Skeletal muscle tissue (tissue), 4 donors: ENCODE data around the gene NFYC. TPM values are rescaled to one million over a fixed set of nuclear protein-coding genes. Genes with fewer than 3 reads are reported as not detected.
"Not testable (repeated sequence)": the region's sequence is repeated elsewhere in the genome, so short reads cannot be mapped to it uniquely, and the experiment has no call there.

Experiments used
- H3K27ac ChIP-seq: one replicate; pipeline ENCODE4 v1.7.0; 2013; ENCODE audit warnings: mild to moderate bottlenecking, low read depth, low read length, inconsistent platforms
- H3K27me3 ChIP-seq, 3 donors: one replicate each; pipeline ENCODE4 v1.7.0; 2013; ENCODE audit warnings: low read length in 3 of 3; ENCODE audit not compliant: control insufficient read depth in 3 of 3, insufficient read depth in 3 of 3
- H3K36me3 ChIP-seq, 3 donors: one replicate each; pipeline ENCODE4 v1.7.0; 2013; ENCODE audit warnings: low read length in 3 of 3; ENCODE audit not compliant: control insufficient read depth in 3 of 3, insufficient read depth in 3 of 3
- H3K4me1 ChIP-seq, 3 donors: one replicate each; pipeline ENCODE4 v1.7.0; 2013; ENCODE audit warnings: low read length in 3 of 3, mild to moderate bottlenecking in 3 of 3; ENCODE audit not compliant: control insufficient read depth in 3 of 3, insufficient read depth in 3 of 3
- H3K4me3 ChIP-seq, 3 donors: one replicate each; pipeline ENCODE4 v1.7.0; 2013; ENCODE audit warnings: low read length in 3 of 3
- H3K9ac ChIP-seq, 3 donors: one replicate each; pipeline ENCODE4 v1.7.0; 2013; ENCODE audit warnings: low read length in 3 of 3, mild to moderate bottlenecking in 3 of 3, moderate library complexity in 2 of 3, low read depth in 1 of 3
- H3K9me3 ChIP-seq, 3 donors: one replicate each; pipeline ENCODE4 v1.7.0; 2013; ENCODE audit warnings: low read length in 3 of 3; ENCODE audit not compliant: control insufficient read depth in 3 of 3
- total RNA-seq: library from RNA; depleted of rRNA; stranded (reverse); fragments of >200 nt; gene quantifications from one replicate; pipeline ENCODE4 v1.2.3, GENCODE V29; 2014
- donor health status: Osteomylitis.

Gene NFYC
- total RNA-seq, 1 donor from 2014 or later = 28.2 TPM

- not testable (repeated sequence) for H3K27ac ChIP-seq, H3K4me3 ChIP-seq, H3K9me3 ChIP-seq, H3K27me3 ChIP-seq, H3K9ac ChIP-seq, H3K36me3 ChIP-seq
- peaks cover 10 to 33% (median 17%) of the 10 kb centered on the region in 3 donors for H3K4me1 ChIP-seq
Measured at GRCh38 chr1:40702810-40703209, 11.3 kb downstream of the NFYC start.

- Histone ChIP-seq H3K4me3 (no peak overlapping the region), H3K27me3 (no peaks in the 10 kb centered on the region), H3K9ac (no peak overlapping the region), H3K4me1 (peaks cover 13 to 34% (median 19%) of the 10 kb centered on the region in 3 donors), H3K27ac (no peak overlapping the region), H3K36me3 (no peaks in the 10 kb centered on the region), H3K9me3 (no peaks in the 10 kb centered on the region)
Measured at GRCh38 chr1:40703316-40703715, 11.8 kb downstream of the NFYC start.

- H3K27ac ChIP-seq = no peak overlapping the region
Measured at GRCh38 chr1:40704817-40705733, 13.6 kb downstream of the NFYC start.

GRCh38 chr1:40706626-40707025 lies 15.1 kb downstream of the NFYC start:
- Histone ChIP-seq H3K36me3 (no peaks in the 10 kb centered on the region), H3K9me3 (no peaks in the 10 kb centered on the region), H3K9ac (no peak overlapping the region), H3K4me3 (no peak overlapping the region), H3K27ac (no peak overlapping the region), H3K4me1 (peaks cover 18 to 38% (median 31%) of the 10 kb centered on the region in 3 donors), H3K27me3 (no peaks in the 10 kb centered on the region)

More at GRCh38 chr1:40704817-40705733, 13.6 kb downstream of the NFYC start:
- no peak overlapping the region for H3K9ac ChIP-seq
- no peaks in the 10 kb centered on the region for H3K36me3 ChIP-seq
- no peaks in the 10 kb centered on the region for H3K9me3 ChIP-seq
- H3K4me1 ChIP-seq = peaks cover 14 to 30% (median 27%) of the 10 kb centered on the region in 3 donors
- H3K27me3 ChIP-seq = no peaks in the 10 kb centered on the region
- no peak overlapping the region for H3K4me3 ChIP-seq

- Histone ChIP-seq H3K27ac (peak overlapping the region; percentile 93), H3K4me3 (peak overlapping the region; percentile 79 to 95 (median 84)), H3K9ac (peak overlapping the region; percentile 66 to 91 (median 89)), H3K27me3 (no peaks in the 10 kb centered on the region), H3K9me3 (no peaks in the 10 kb centered on the region), H3K36me3 (no peaks in the 10 kb centered on the region), H3K4me1 (peaks cover 27 to 51% (median 35%) of the 10 kb centered on the region in 3 donors)
Measured at GRCh38 chr1:40708750-40709099, 17.2 kb downstream of the NFYC start.

- H3K9ac ChIP-seq = peak overlapping the region; percentile 66 to 91 (median 89)
- H3K9me3 ChIP-seq = no peaks in the 10 kb centered on the region
- H3K36me3 ChIP-seq = no peaks in the 10 kb centered on the region
- no peaks in the 10 kb centered on the region for H3K27me3 ChIP-seq
- peaks cover 30 to 53% (median 36%) of the 10 kb centered on the region in 3 donors for H3K4me1 ChIP-seq
- H3K4me3 ChIP-seq = peak overlapping the region; percentile 79 to 95 (median 84)
- peak overlapping the region; percentile 93 for H3K27ac ChIP-seq
Measured at GRCh38 chr1:40709100-40709801, 17.7 kb downstream of the NFYC start.

GRCh38 chr1:40709802-40710278 lies 18.3 kb downstream of the NFYC start:
- H3K4me3 ChIP-seq = peak overlapping the region; percentile 79 to 95 (median 84)
- H3K4me1 ChIP-seq = peaks cover 26 to 50% (median 31%) of the 10 kb centered on the region in 3 donors
- no peaks in the 10 kb centered on the region for H3K36me3 ChIP-seq
- H3K9me3 ChIP-seq = no peaks in the 10 kb centered on the region
- H3K9ac ChIP-seq = peak overlapping the region; percentile 66 to 91 (median 89)
- H3K27me3 ChIP-seq = no peaks in the 10 kb centered on the region
- H3K27ac ChIP-seq = peak overlapping the region; percentile 93

GRCh38 chr1:40710581-40711315 lies 19.2 kb downstream of the NFYC start:
- H3K27ac ChIP-seq = peak overlapping the region; percentile 93
- peak overlapping the region; percentile 66 to 91 (median 89) for H3K9ac ChIP-seq
- no peaks in the 10 kb centered on the region for H3K9me3 ChIP-seq
- H3K27me3 ChIP-seq = no peaks in the 10 kb centered on the region
- peak overlapping the region; percentile 79 to 95 (median 84) for H3K4me3 ChIP-seq
- no peaks in the 10 kb centered on the region for H3K36me3 ChIP-seq
- H3K4me1 ChIP-seq = peaks cover 27 to 55% (median 27%) of the 10 kb centered on the region in 3 donors

GRCh38 chr1:40711465-40712404 lies 20.2 kb downstream of the NFYC start:
- Histone ChIP-seq H3K36me3 (no peaks in the 10 kb centered on the region), H3K4me1 (peaks cover 31 to 63% (median 32%) of the 10 kb centered on the region in 3 donors), H3K9me3 (no peaks in the 10 kb centered on the region), H3K27me3 (no peaks in the 10 kb centered on the region), H3K9ac (peak overlapping the region; percentile 66 to 91 (median 89)), H3K4me3 (peak overlapping the region; percentile 46 to 95 (median 84)), H3K27ac (peak overlapping the region; percentile 93)
